Measurements from ENCODE around the gene ORC3.
A peak's percentile ranks its signal among the peaks of the same experiment; 100 is the strongest.
"Not testable (repeated sequence)": the region's sequence is repeated elsewhere in the genome, so short reads cannot be mapped to it uniquely, and the experiment has no call there.

The ORC3 gene

GRCh38 chr6:87675004-87675681 is 85.2 kb downstream of the ORC3 start:
- no peak for DNase-seq
- Mint-ChIP-seq H3K36me3 (ENCODE audit: low read depth) (peaks cover 84% of the 10 kb centered on the region), H3K4me3 (no peak overlapping the region), H3K27me3 (ENCODE audit: low read depth, poor library complexity) (no peaks in the 10 kb centered on the region), H3K9me3 (no peaks in the 10 kb centered on the region), H3K27ac (no peak overlapping the region), H3K4me1 (peaks cover 21% of the 10 kb centered on the region)
- TF ChIP-seq, protein P1, sequence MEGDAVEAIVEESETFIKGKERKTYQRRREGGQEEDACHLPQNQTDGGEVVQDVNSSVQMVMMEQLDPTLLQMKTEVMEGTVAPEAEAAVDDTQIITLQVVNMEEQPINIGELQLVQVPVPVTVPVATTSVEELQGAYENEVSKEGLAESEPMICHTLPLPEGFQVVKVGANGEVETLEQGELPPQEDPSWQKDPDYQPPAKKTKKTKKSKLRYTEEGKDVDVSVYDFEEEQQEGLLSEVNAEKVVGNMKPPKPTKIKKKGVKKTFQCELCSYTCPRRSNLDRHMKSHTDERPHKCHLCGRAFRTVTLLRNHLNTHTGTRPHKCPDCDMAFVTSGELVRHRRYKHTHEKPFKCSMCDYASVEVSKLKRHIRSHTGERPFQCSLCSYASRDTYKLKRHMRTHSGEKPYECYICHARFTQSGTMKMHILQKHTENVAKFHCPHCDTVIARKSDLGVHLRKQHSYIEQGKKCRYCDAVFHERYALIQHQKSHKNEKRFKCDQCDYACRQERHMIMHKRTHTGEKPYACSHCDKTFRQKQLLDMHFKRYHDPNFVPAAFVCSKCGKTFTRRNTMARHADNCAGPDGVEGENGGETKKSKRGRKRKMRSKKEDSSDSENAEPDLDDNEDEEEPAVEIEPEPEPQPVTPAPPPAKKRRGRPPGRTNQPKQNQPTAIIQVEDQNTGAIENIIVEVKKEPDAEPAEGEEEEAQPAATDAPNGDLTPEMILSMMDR (IDR thresholded peaks at IDR 0.05): no peak

GRCh38 chr6:87682310-87682709 is 92.4 kb downstream of the ORC3 start:
- TF ChIP-seq, protein P1 (IDR thresholded peaks at IDR 0.05): no peak
- H3K4me1 Mint-ChIP-seq: peaks cover 7% of the 10 kb centered on the region

DNA sequence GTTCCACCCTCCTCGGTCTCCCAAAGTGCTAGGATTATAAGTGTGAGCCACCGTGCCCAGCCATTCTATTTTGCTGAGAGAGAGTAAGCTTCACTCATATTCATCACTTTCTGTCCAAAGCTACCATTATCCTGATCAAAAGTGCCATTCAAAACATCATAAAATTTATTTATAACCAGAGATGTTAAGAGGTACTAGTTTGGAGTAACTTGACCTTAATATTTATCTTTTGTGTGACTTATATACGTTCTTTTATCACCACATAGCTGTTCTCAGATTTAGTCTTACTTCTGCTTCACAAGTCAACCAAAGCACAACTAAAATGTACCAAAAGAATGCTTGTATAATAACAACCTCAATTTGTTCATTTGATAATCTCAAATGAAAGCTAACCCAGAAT is 94.0 kb downstream of the ORC3 start:
- no peak overlapping the region for H3K4me3 Mint-ChIP-seq
- H3K27ac Mint-ChIP-seq: no peak overlapping the region
- H3K9me3 Mint-ChIP-seq: peaks cover 8% of the 10 kb centered on the region
- H3K36me3 Mint-ChIP-seq (ENCODE audit: low read depth): peaks cover 74% of the 10 kb centered on the region
- H3K4me1 Mint-ChIP-seq: peaks cover 7% of the 10 kb centered on the region
- TF ChIP-seq, protein P1 (IDR thresholded peaks at IDR 0.05): no peak
- no peak for DNase-seq
- H3K27me3 Mint-ChIP-seq (ENCODE audit: low read depth, poor library complexity): no peaks in the 10 kb centered on the region

More at GRCh38 chr6:87682310-87682709, 92.4 kb downstream of the ORC3 start:
- Mint-ChIP-seq H3K4me3 (no peak overlapping the region), H3K36me3 (ENCODE audit: low read depth) (peaks cover 78% of the 10 kb centered on the region), H3K27ac (peak overlapping the region; percentile 14), H3K9me3 (peaks cover 8% of the 10 kb centered on the region), H3K27me3 (ENCODE audit: low read depth, poor library complexity) (no peaks in the 10 kb centered on the region)
- DNase-seq: no peak

DNA sequence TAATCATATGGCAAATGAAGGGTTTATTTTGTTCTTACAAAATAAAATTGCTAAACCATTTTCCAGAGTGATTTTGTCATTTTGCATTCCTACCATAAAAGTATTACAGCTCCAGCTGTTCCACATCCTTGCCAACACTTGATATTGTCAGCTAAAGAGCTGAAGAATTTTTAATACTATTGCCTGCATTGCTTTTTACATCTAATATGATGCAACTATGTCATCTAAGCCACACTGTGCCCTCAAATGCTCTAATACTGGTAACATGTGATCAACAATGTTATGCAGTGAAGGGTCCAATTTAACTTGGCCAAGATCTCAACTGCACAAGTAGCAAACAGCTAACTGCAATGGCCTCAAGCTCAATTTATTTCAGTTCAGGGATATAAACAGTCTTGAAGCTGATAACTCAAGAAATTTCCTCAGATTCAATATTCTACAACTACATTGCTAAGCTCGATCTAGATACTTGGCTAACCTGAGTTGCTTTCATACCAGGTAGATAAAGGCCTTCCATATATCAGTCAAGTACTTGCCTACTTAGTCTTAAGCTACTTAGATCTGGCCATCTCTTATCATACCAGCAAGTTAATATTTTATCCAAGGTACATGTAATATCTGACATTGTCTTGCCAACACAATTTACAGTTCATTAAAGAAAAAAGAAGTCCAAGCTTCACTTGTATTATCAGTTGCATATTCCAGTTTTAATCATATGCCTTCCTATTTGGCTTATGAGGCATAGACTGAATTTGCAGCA is 95.1 kb downstream of the ORC3 start:
- Mint-ChIP-seq H3K27ac (no peak overlapping the region), H3K4me3 (no peak overlapping the region), H3K4me1 (peaks cover 7% of the 10 kb centered on the region), H3K36me3 (ENCODE audit: low read depth) (peaks cover 77% of the 10 kb centered on the region), H3K9me3 (peaks cover 8% of the 10 kb centered on the region), H3K27me3 (ENCODE audit: low read depth, poor library complexity) (no peaks in the 10 kb centered on the region)
- DNase-seq: no peak
- TF ChIP-seq, protein P1 (IDR thresholded peaks at IDR 0.05): no peak

- peaks cover 77% of the 10 kb centered on the region for H3K36me3 Mint-ChIP-seq (ENCODE audit: low read depth)
- not testable (repeated sequence) for DNase-seq; H3K27ac Mint-ChIP-seq; H3K9me3 Mint-ChIP-seq; H3K4me3 Mint-ChIP-seq; H3K27me3 Mint-ChIP-seq (ENCODE audit: low read depth, poor library complexity)
- peaks cover 20% of the 10 kb centered on the region for H3K4me1 Mint-ChIP-seq
These were observed 96.8 kb downstream of the ORC3 start for GRCh38 chr6:87686636-87687205.

DNA sequence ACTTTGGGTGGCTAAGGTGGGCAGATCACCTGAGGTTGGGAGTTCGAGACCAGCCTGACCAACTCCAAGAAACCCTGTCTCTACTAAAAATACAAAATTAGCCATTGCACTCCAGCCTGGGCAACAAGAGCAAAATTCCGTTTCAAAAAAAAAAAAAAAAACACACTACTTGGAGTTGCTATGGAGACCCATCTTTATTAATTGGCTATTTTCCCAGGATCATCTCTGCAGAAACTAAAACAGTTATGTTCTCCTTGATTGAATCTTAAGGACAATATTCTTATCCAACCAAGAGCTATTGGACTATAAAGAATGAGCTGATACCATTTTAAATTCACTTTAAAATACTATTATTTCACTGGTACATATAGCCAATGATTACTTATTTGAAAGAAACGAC is 97.4 kb downstream of the ORC3 start:
- DNase-seq: no peak
- peaks cover 26% of the 10 kb centered on the region for H3K4me1 Mint-ChIP-seq
- H3K27ac Mint-ChIP-seq: no peak overlapping the region
- peaks cover 74% of the 10 kb centered on the region for H3K36me3 Mint-ChIP-seq (ENCODE audit: low read depth)
- H3K9me3 Mint-ChIP-seq: peaks cover 8% of the 10 kb centered on the region
- H3K27me3 Mint-ChIP-seq (ENCODE audit: low read depth, poor library complexity): no peaks in the 10 kb centered on the region
- H3K4me3 Mint-ChIP-seq: no peak overlapping the region
- TF ChIP-seq, protein P1 (IDR thresholded peaks at IDR 0.05): no peak

- peaks cover 32% of the 10 kb centered on the region for H3K4me1 Mint-ChIP-seq
- not testable (repeated sequence) for H3K27me3 Mint-ChIP-seq (ENCODE audit: low read depth, poor library complexity); DNase-seq; H3K9me3 Mint-ChIP-seq; H3K27ac Mint-ChIP-seq; H3K4me3 Mint-ChIP-seq
- peaks cover 70% of the 10 kb centered on the region for H3K36me3 Mint-ChIP-seq (ENCODE audit: low read depth)
These were observed 98.0 kb downstream of the ORC3 start for GRCh38 chr6:87687893-87688292.
